Mesothelial cell of epicardium (in vitro differentiated cells): ENCODE measurements around the gene ATXN7L2. TPM values are rescaled to one million over a fixed set of nuclear protein-coding genes. Genes with fewer than 3 reads are reported as not detected.
A peak's percentile ranks its signal among the peaks of the same experiment; 100 is the strongest.

Source experiments
- DNase-seq, 2 experiments: peaks; one replicate each; pipeline ENCODE4 v3.0.0; 2021; ENCODE audit warnings: low spot score in 2 of 2; ENCODE audit not compliant: unreplicated experiment in 2 of 2
- H3K27ac Mint-ChIP-seq: 2 replicates; pipeline ENCODE4 v1.8.0; 2021; ENCODE audit warnings: mixed read lengths
- H3K27me3 Mint-ChIP-seq: 2 replicates; pipeline ENCODE4 v1.8.0; 2021; ENCODE audit warnings: low read depth, mixed read lengths
- H3K36me3 Mint-ChIP-seq: 2 replicates; pipeline ENCODE4 v1.8.0; 2021; ENCODE audit warnings: mixed read lengths
- H3K4me1 Mint-ChIP-seq: 2 replicates; pipeline ENCODE4 v1.8.0; 2021; ENCODE audit warnings: mixed read lengths
- H3K4me3 Mint-ChIP-seq: 2 replicates; pipeline ENCODE4 v1.8.0; 2021; ENCODE audit warnings: mild to moderate bottlenecking, moderate library complexity, mixed read lengths
- H3K9me3 Mint-ChIP-seq: 2 replicates; pipeline ENCODE4 v1.8.0; 2021; ENCODE audit warnings: mixed read lengths
- total RNA-seq: library from RNA; stranded (reverse); gene quantifications from 3 replicates; pipeline ENCODE4 v1.2.1, GENCODE V29; 2021
- TF ChIP-seq, protein P1 (sequence below): fragments of 200-600 bp; sonication (generic); IDR thresholded peaks from one replicate; pipeline ENCODE4 v1.5.0; 2021; ENCODE audit warnings: antibody characterized with exemption; ENCODE audit not compliant: unreplicated experiment

Gene ATXN7L2
- total RNA-seq, 1 donor from 2014 or later = 13.8 TPM

DNA sequence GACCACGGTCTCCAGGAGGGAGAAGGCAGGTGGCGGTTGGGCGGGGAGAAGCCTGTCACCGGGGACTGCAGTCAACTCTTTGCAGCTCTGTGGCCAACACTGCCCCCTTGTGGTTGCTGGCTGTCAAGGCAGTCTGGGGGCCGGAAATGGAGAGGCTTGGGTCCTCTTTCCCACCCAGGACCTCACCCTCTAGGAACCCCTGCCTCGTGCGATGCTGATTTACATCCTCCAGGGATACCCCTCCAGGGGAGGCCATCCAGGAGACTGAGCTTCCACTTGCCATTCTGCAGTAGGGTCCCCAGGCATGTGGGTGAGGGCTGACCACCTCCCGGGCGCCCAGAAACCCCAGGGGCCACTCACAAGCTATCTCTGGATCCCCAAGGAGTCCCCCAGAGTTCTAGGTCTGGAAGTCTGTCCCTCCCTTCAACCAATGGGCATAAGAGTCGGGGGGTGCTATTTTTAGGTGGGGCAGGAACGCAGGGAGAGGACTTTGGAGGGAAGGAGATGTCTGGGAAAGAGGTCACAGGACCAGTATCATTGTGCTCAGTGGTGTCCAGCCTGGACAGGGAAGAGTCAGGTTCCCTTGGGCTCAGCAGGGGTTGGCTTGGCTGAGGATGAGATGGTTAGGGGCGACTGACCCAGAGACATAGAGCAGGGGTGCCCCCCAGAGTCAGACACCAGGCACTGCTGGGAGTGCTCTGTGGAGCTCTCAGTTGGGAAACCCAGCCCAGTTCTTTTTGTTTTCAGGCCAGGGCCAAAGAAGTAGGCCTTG, 48.8 kb downstream of the ATXN7L2 start:
- H3K4me3 Mint-ChIP-seq = peak overlapping the region; percentile 24
- DNase-seq = peak; percentile 72 to 94
- H3K9me3 Mint-ChIP-seq = no peaks in the 10 kb centered on the region
- H3K27me3 Mint-ChIP-seq = peaks cover 7% of the 10 kb centered on the region
- TF ChIP-seq, protein P1, sequence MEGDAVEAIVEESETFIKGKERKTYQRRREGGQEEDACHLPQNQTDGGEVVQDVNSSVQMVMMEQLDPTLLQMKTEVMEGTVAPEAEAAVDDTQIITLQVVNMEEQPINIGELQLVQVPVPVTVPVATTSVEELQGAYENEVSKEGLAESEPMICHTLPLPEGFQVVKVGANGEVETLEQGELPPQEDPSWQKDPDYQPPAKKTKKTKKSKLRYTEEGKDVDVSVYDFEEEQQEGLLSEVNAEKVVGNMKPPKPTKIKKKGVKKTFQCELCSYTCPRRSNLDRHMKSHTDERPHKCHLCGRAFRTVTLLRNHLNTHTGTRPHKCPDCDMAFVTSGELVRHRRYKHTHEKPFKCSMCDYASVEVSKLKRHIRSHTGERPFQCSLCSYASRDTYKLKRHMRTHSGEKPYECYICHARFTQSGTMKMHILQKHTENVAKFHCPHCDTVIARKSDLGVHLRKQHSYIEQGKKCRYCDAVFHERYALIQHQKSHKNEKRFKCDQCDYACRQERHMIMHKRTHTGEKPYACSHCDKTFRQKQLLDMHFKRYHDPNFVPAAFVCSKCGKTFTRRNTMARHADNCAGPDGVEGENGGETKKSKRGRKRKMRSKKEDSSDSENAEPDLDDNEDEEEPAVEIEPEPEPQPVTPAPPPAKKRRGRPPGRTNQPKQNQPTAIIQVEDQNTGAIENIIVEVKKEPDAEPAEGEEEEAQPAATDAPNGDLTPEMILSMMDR = peak; percentile 94
- peak overlapping the region; percentile 47 for H3K27ac Mint-ChIP-seq
- H3K36me3 Mint-ChIP-seq = no peaks in the 10 kb centered on the region
- peaks cover 5% of the 10 kb centered on the region for H3K4me1 Mint-ChIP-seq

DNA sequence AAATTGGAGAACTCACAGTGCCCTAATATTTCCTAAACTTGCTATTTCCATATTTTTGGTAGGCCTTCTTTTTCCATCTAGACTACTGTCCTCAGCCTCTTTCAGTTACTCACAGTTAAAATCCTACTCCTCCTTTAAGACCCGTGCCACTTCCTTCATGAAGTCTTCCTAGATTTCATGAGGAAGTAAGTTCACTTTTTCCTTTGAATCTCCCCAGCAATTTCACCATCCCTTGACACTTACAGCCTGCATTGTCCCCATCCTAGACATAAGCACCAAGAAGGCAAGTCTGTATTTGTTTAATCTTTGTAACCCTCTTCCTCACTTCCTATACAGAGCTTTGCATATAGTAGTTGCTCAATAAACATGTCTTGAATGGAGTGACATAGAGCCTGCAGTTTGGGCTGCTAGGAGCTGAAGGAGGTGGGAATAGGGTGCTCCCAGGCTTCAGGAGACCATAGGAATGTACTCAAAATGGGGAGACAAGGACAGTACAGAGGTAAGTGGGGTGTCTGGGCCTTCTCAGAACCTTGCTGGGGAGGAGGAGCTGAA, 50.7 kb downstream of the ATXN7L2 start:
- peaks cover 8% of the 10 kb centered on the region for H3K27me3 Mint-ChIP-seq
- H3K9me3 Mint-ChIP-seq = no peaks in the 10 kb centered on the region
- no peak overlapping the region for H3K4me3 Mint-ChIP-seq
- no peak for DNase-seq
- TF ChIP-seq, protein P1 = no peak
- H3K36me3 Mint-ChIP-seq = no peaks in the 10 kb centered on the region
- peaks cover 5% of the 10 kb centered on the region for H3K4me1 Mint-ChIP-seq
- no peak overlapping the region for H3K27ac Mint-ChIP-seq

GRCh38 chr1:109535481-109535880, 51.8 kb downstream of the ATXN7L2 start:
- Mint-ChIP-seq H3K36me3 (no peaks in the 10 kb centered on the region), H3K27me3 (peaks cover 15% of the 10 kb centered on the region), H3K27ac (no peak overlapping the region), H3K4me3 (no peak overlapping the region), H3K4me1 (peaks cover 5% of the 10 kb centered on the region), H3K9me3 (no peaks in the 10 kb centered on the region)
- TF ChIP-seq, protein P1 = no peak
- DNase-seq = no peak

GRCh38 chr1:109535971-109536491, 52.3 kb downstream of the ATXN7L2 start:
- peaks cover 19% of the 10 kb centered on the region for H3K27me3 Mint-ChIP-seq
- peaks cover 5% of the 10 kb centered on the region for H3K4me1 Mint-ChIP-seq
- TF ChIP-seq, protein P1 = no peak
- H3K36me3 Mint-ChIP-seq = no peaks in the 10 kb centered on the region
- DNase-seq = no peak
- no peaks in the 10 kb centered on the region for H3K9me3 Mint-ChIP-seq
- H3K27ac Mint-ChIP-seq = no peak overlapping the region
- no peak overlapping the region for H3K4me3 Mint-ChIP-seq

DNA sequence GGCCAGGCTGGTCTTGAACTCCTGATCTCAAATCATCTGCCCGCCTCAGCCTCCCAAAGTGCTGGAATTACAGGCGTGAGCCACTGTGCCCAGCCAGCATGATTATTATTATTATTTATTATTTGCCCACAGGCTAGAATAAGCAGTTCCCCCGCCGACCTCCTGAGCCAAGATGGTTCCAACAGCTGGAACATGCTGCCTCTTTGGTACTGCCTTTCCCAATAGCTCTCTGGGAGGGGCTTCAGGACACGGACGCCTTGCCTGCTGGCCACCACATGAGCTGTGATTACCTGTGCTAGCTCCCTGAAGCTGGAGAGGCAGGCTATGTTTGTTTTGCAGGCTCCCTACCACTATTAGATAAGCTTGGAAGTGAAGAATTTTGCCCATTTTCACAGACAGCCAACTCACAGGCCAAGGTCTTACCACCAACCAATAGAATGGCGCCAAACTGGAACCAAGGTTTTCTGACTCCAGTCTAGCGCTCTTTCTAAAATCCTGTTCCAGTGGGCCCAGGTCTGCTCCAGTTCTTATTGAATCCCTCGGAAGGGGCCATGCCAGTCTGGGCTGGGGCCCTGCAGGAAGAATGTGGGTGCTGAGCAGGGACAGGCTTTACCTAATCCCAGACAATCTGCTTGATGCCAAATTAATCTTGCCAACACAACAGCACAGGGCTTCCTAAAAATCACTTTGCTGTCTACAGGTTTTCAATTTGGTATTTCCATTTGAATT, 53.9 kb downstream of the ATXN7L2 start:
- TF ChIP-seq, protein P1 = no peak
- Mint-ChIP-seq H3K4me1 (peaks cover 2% of the 10 kb centered on the region), H3K36me3 (no peaks in the 10 kb centered on the region), H3K27me3 (peaks cover 35% of the 10 kb centered on the region), H3K27ac (no peak overlapping the region), H3K4me3 (no peak overlapping the region), H3K9me3 (no peaks in the 10 kb centered on the region)
- DNase-seq = no peak
